Measurements from ENCODE around the gene CBX1.

GRCh38 chr17:48062273-48062672 is 39.0 kb downstream of the CBX1 start:
- TF ChIP-seq, protein P1, sequence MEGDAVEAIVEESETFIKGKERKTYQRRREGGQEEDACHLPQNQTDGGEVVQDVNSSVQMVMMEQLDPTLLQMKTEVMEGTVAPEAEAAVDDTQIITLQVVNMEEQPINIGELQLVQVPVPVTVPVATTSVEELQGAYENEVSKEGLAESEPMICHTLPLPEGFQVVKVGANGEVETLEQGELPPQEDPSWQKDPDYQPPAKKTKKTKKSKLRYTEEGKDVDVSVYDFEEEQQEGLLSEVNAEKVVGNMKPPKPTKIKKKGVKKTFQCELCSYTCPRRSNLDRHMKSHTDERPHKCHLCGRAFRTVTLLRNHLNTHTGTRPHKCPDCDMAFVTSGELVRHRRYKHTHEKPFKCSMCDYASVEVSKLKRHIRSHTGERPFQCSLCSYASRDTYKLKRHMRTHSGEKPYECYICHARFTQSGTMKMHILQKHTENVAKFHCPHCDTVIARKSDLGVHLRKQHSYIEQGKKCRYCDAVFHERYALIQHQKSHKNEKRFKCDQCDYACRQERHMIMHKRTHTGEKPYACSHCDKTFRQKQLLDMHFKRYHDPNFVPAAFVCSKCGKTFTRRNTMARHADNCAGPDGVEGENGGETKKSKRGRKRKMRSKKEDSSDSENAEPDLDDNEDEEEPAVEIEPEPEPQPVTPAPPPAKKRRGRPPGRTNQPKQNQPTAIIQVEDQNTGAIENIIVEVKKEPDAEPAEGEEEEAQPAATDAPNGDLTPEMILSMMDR (optimal IDR thresholded peaks at IDR 0.05 in 1 of 3, IDR thresholded peaks at IDR 0.05 in 1 of 3, conservative IDR thresholded peaks at IDR 0.05 in 1 of 3; ENCODE audit: extremely low read depth in 1 of 3, insufficient read depth in 2 of 3, low read length in 3 of 3): no peak
- TF ChIP-seq EZH2 (IDR thresholded peaks at IDR 0.05; ENCODE audit: low read length): no peak
